A549 treated with Mapracorat at 1 μM for 4 hours (cell line): ENCODE results near the gene CLDN9. TPM values are rescaled to one million over a fixed set of nuclear protein-coding genes. Genes with fewer than 3 reads are reported as not detected.

Experiments used
- total RNA-seq: library from RNA; stranded (reverse); fragments of 200-300 nt; extraction: Qiagen RNA extraction; gene quantifications from 5 replicates; pipeline ENCODE4 v1.2.3, GENCODE V29; 2022

The CLDN9 gene
- 0.30 to 0.42 TPM (median 0.37 TPM) in 5 replicates for total RNA-seq

GRCh38 chr16:3012828-3013420 is at the start of gene CLDN9:
Gene CLDN9, plus strand, starts transcription at chr16:3012923. Its CDS starts 440 bp downstream, at chr16:3013363.

GRCh38 chr16:2963723-2964474 is 48.8 kb upstream of the CLDN9 start, which contains the start of gene KREMEN2:
Gene KREMEN2, plus strand, starts transcription at chr16:2964275. Its CDS starts 246 bp downstream, at chr16:2964521.

GRCh38 chr16:2968738-2969544 is 43.8 kb upstream of the CLDN9 start, which contains the start of gene PAQR4:
Gene PAQR4, plus strand, starts transcription at chr16:2969348. Its CDS starts 327 bp downstream, at chr16:2969675.

GRCh38 chr16:2980227-2981176 is 32.2 kb upstream of the CLDN9 start, which contains the start of gene PKMYT1:
Gene PKMYT1, minus strand, starts transcription at chr16:2980446. Its CDS starts 789 bp downstream, at chr16:2979657.

GRCh38 chr16:3017794-3018506 is 5.2 kb downstream of the CLDN9 start, which contains the start of gene CLDN6:
Gene CLDN6, minus strand, starts transcription at chr16:3018183. Its CDS starts 2,162 bp downstream, at chr16:3016021.

GRCh38 chr16:3020247-3020603 is 7.5 kb downstream of the CLDN9 start, which contains the start of gene TNFRSF12A:
Gene TNFRSF12A, plus strand, starts transcription at chr16:3020368. Its CDS starts 30 bp downstream, at chr16:3020398.

GRCh38 chr16:3023669-3024478 is 11.2 kb downstream of the CLDN9 start, which contains the start of the genes HCFC1R1 and THOC6:
Gene HCFC1R1, minus strand, starts transcription at chr16:3023942. Its CDS starts 1 bp downstream, at chr16:3023941.
Gene THOC6, plus strand, starts transcription at chr16:3024035. Its CDS starts 292 bp downstream, at chr16:3024327.

GRCh38 chr16:3036726-3037315 is 24.1 kb downstream of the CLDN9 start, which contains the start of gene BICDL2:
Gene BICDL2, minus strand, starts transcription at chr16:3036944. Its CDS starts 1,448 bp downstream, at chr16:3035496.

GRCh38 chr16:3045758-3046640 is 33.3 kb downstream of the CLDN9 start, which contains the start of gene MMP25:
Gene MMP25, plus strand, starts transcription at chr16:3046561. Its CDS starts 357 bp downstream, at chr16:3046918.

Other genes starting within 250 kb of the CLDN9 start
- 484 to 531 TPM (median 518 TPM) in 5 replicates for gene ELOB, start 235.6 kb upstream of the CLDN9 start, total RNA-seq
- not detected in 5 replicates for gene PRSS33, start 225.4 kb upstream of the CLDN9 start, total RNA-seq
- not detected in 5 replicates for gene PRSS41, start 214.5 kb upstream of the CLDN9 start, total RNA-seq
- 0.14 to 0.34 TPM (median 0.28 TPM) in 3 of 5 replicates, not detected in the others for gene PRSS21, start 195.7 kb upstream of the CLDN9 start, total RNA-seq
- 0.34 to 0.96 TPM (median 0.80 TPM) in 5 replicates for gene ZG16B, start 182.6 kb upstream of the CLDN9 start, total RNA-seq
- 0.64 to 1.5 TPM (median 1.2 TPM) in 5 replicates for gene PRSS22, start 154.8 kb upstream of the CLDN9 start, total RNA-seq
- gene FLYWCH2, start 129.7 kb upstream of the CLDN9 start, total RNA-seq = 46.9 to 54.5 TPM (median 51.5 TPM) in 5 replicates
- 17.9 to 33.6 TPM (median 27.0 TPM) in 5 replicates for gene FLYWCH1, start 101.0 kb upstream of the CLDN9 start, total RNA-seq
- 0.88 to 2.6 TPM (median 2.2 TPM) in 5 replicates for gene KREMEN2, start 48.6 kb upstream of the CLDN9 start, total RNA-seq
- gene PAQR4, start 43.6 kb upstream of the CLDN9 start, total RNA-seq = 34.2 to 48.3 TPM (median 47.2 TPM) in 5 replicates
- gene PKMYT1, start 32.5 kb upstream of the CLDN9 start, total RNA-seq = 59.8 to 103 TPM (median 91.1 TPM) in 5 replicates
- 0.07 to 0.42 TPM (median 0.34 TPM) in 5 replicates for gene CLDN6, start 5.3 kb downstream of the CLDN9 start, total RNA-seq
- gene TNFRSF12A, start 7.4 kb downstream of the CLDN9 start, total RNA-seq = 455 to 639 TPM (median 557 TPM) in 5 replicates
- gene HCFC1R1, start 11.0 kb downstream of the CLDN9 start, total RNA-seq = 231 to 250 TPM (median 239 TPM) in 5 replicates
- gene THOC6, start 11.1 kb downstream of the CLDN9 start, total RNA-seq = 24.3 to 38.0 TPM (median 32.1 TPM) in 5 replicates
- not detected in 5 replicates for gene BICDL2, start 24.0 kb downstream of the CLDN9 start, total RNA-seq
- gene MMP25, start 33.6 kb downstream of the CLDN9 start, total RNA-seq = 0.78 to 1.4 TPM (median 0.94 TPM) in 5 replicates
- 21.6 to 34.9 TPM (median 26.1 TPM) in 5 replicates for gene IL32, start 52.7 kb downstream of the CLDN9 start, total RNA-seq
- gene ZSCAN10, start 86.4 kb downstream of the CLDN9 start, total RNA-seq = 0.20 TPM in 1 of 5 replicates, not detected in the others
- gene ZNF205, start 99.7 kb downstream of the CLDN9 start, total RNA-seq = 11.6 to 15.7 TPM (median 14.4 TPM) in 5 replicates
- gene ZNF213, start 122.1 kb downstream of the CLDN9 start, total RNA-seq = 7.4 to 12.9 TPM (median 11.6 TPM) in 5 replicates
- 0.17 to 0.65 TPM (median 0.43 TPM) in 4 of 5 replicates, not detected in the other for gene OR1F1, start 175.3 kb downstream of the CLDN9 start, total RNA-seq
- gene ZNF200, start 222.2 kb downstream of the CLDN9 start, total RNA-seq = 7.4 to 8.2 TPM (median 7.6 TPM) in 5 replicates
- gene MEFV, start 243.7 kb downstream of the CLDN9 start, total RNA-seq = 0.12 TPM in 1 of 5 replicates, not detected in the others